CD4-positive, alpha-beta T cell treated with Interleukin-10 for 1 hour (primary cell): ENCODE measurements around the gene RPS6KA5.

Source experiments
- DNase-seq: peaks from one replicate; pipeline ENCODE4 v3.0.0-alpha.2; 2020

Gene RPS6KA5

GRCh38 chr14:90803249-90803648 is 257.2 kb downstream of the RPS6KA5 start:
- DNase-seq = no peak

GRCh38 chr14:90799420-90799819 is 261.0 kb downstream of the RPS6KA5 start:
- no peak for DNase-seq

GRCh38 chr14:90797919-90798318 is 262.5 kb downstream of the RPS6KA5 start:
- no peak for DNase-seq
